Neural progenitor cell (in vitro differentiated cells): ENCODE results near the gene RNF41.

ENCODE experiments used
- EZH2 ChIP-seq: fragments of 200-600 bp; sonication (generic); IDR thresholded peaks from 2 replicates; pipeline ENCODE4 v1.6.1; 2017; ENCODE audit warnings: antibody characterized with exemption, mild to moderate bottlenecking, moderate library complexity
- EZH2phosphoT487 ChIP-seq: fragments of 200-600 bp; sonication (generic); IDR thresholded peaks from 2 replicates; pipeline ENCODE4 v1.6.1; 2017; ENCODE audit warnings: antibody characterized with exemption
- TF ChIP-seq, protein P1 (sequence below): fragments of 200-600 bp; sonication (generic); IDR thresholded peaks from 2 replicates; pipeline ENCODE4 v1.5.1; 2017; ENCODE audit warnings: antibody characterized with exemption, mild to moderate bottlenecking

DNA sequence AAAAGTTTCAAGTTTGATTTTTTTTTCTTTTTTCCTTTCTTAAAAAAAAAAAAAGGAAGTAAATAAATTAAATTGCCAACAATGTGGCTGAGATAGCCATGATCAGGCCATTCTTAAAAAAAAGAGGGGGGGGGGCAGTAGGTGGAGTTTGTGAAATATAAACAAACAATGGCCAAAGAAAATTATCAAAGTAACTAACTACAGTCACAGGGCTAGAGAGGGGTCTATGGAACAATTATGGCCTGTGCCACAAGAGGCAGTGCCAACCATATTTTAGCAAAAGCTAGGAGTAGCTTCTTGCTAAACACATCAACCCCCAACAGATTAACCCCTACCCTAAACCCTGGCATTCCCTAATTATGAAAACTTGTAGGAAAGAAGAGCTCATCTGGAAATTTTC is 16.3 kb downstream of the RNF41 start:
- TF ChIP-seq, protein P1, sequence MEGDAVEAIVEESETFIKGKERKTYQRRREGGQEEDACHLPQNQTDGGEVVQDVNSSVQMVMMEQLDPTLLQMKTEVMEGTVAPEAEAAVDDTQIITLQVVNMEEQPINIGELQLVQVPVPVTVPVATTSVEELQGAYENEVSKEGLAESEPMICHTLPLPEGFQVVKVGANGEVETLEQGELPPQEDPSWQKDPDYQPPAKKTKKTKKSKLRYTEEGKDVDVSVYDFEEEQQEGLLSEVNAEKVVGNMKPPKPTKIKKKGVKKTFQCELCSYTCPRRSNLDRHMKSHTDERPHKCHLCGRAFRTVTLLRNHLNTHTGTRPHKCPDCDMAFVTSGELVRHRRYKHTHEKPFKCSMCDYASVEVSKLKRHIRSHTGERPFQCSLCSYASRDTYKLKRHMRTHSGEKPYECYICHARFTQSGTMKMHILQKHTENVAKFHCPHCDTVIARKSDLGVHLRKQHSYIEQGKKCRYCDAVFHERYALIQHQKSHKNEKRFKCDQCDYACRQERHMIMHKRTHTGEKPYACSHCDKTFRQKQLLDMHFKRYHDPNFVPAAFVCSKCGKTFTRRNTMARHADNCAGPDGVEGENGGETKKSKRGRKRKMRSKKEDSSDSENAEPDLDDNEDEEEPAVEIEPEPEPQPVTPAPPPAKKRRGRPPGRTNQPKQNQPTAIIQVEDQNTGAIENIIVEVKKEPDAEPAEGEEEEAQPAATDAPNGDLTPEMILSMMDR, result no peak
- TF ChIP-seq EZH2 (no peak), EZH2phosphoT487 (no peak)
